ES-I3 (cell line): ENCODE results near the gene HMCES.
A peak's percentile ranks its signal among the peaks of the same experiment; 100 is the strongest.

Source experiments
- H3K36me3 ChIP-seq: 2 replicates; pipeline ENCODE4 v1.6.1; 2013; ENCODE audit warnings: mild to moderate bottlenecking, low read length, control low read depth, moderate library complexity; ENCODE audit not compliant: insufficient read depth
- H3K4me1 ChIP-seq: 2 replicates; pipeline ENCODE4 v1.6.1; 2013; ENCODE audit warnings: mild to moderate bottlenecking, control low read depth, low read length; ENCODE audit not compliant: insufficient read depth
- H3K9ac ChIP-seq: 2 replicates; pipeline ENCODE4 v1.6.1; 2013; ENCODE audit warnings: low read depth, mild to moderate bottlenecking, low read length, moderate library complexity
- H3K9me3 ChIP-seq: 2 replicates; pipeline ENCODE4 v1.6.1; 2013; ENCODE audit warnings: mild to moderate bottlenecking, low read length, moderate library complexity; ENCODE audit not compliant: control insufficient read depth, insufficient read depth

Gene HMCES

GRCh38 chr3:129315223-129315997, 36.7 kb downstream of the HMCES start:
- 0 out of 2 replicates have a peak, but pooled peaks cover under 1% of the 10 kb centered on the region for H3K4me1 ChIP-seq
- H3K9ac ChIP-seq, result peak overlapping the region; percentile 91
- no peaks in the 10 kb centered on the region for H3K9me3 ChIP-seq
- H3K36me3 ChIP-seq, result no peaks in the 10 kb centered on the region

GRCh38 chr3:129315998-129316247, 37.3 kb downstream of the HMCES start:
- Histone ChIP-seq H3K9ac (peak overlapping the region; percentile 90), H3K4me1 (no peaks in the 10 kb centered on the region), H3K36me3 (no peaks in the 10 kb centered on the region), H3K9me3 (no peaks in the 10 kb centered on the region)

- Histone ChIP-seq H3K36me3 (no peaks in the 10 kb centered on the region), H3K4me1 (no peaks in the 10 kb centered on the region), H3K9me3 (no peaks in the 10 kb centered on the region), H3K9ac (peak overlapping the region; percentile 90)
Observed at GRCh38 chr3:129316248-129317013, 37.8 kb downstream of the HMCES start.

GRCh38 chr3:129317014-129317771, 38.5 kb downstream of the HMCES start:
- no peaks in the 10 kb centered on the region for H3K4me1 ChIP-seq
- H3K36me3 ChIP-seq, result no peaks in the 10 kb centered on the region
- peak overlapping the region; percentile 90; the same call in 1 of the 2 replicates for H3K9ac ChIP-seq
- H3K9me3 ChIP-seq, result no peaks in the 10 kb centered on the region

GRCh38 chr3:129317848-129318247, 39.2 kb downstream of the HMCES start:
- H3K36me3 ChIP-seq, result no peaks in the 10 kb centered on the region
- H3K9ac ChIP-seq, result no peak overlapping the region
- H3K9me3 ChIP-seq, result no peaks in the 10 kb centered on the region
- no peaks in the 10 kb centered on the region for H3K4me1 ChIP-seq

- Histone ChIP-seq H3K36me3 (no peaks in the 10 kb centered on the region), H3K4me1 (no peaks in the 10 kb centered on the region), H3K9me3 (no peaks in the 10 kb centered on the region), H3K9ac (no peak overlapping the region)
Observed at GRCh38 chr3:129318921-129319320, 40.3 kb downstream of the HMCES start.

GRCh38 chr3:129320261-129320660, 41.6 kb downstream of the HMCES start:
- no peaks in the 10 kb centered on the region for H3K9me3 ChIP-seq
- no peaks in the 10 kb centered on the region for H3K36me3 ChIP-seq

GRCh38 chr3:129320825-129321487, 42.3 kb downstream of the HMCES start:
- no peak overlapping the region for H3K9ac ChIP-seq
- no peaks in the 10 kb centered on the region for H3K36me3 ChIP-seq
- no peaks in the 10 kb centered on the region for H3K4me1 ChIP-seq
- no peaks in the 10 kb centered on the region for H3K9me3 ChIP-seq

More at GRCh38 chr3:129320261-129320660, 41.6 kb downstream of the HMCES start:
- Histone ChIP-seq H3K9ac (no peak overlapping the region), H3K4me1 (no peaks in the 10 kb centered on the region)

GRCh38 chr3:129321887-129322286, 43.2 kb downstream of the HMCES start:
- no peaks in the 10 kb centered on the region for H3K9me3 ChIP-seq
- no peak overlapping the region for H3K9ac ChIP-seq
- H3K36me3 ChIP-seq, result no peaks in the 10 kb centered on the region

GRCh38 chr3:129323651-129324294, 45.1 kb downstream of the HMCES start:
- no peak overlapping the region for H3K9ac ChIP-seq

More at GRCh38 chr3:129321887-129322286, 43.2 kb downstream of the HMCES start:
- no peaks in the 10 kb centered on the region for H3K4me1 ChIP-seq

GRCh38 chr3:129324855-129325254, 46.2 kb downstream of the HMCES start:
- no peaks in the 10 kb centered on the region for H3K9me3 ChIP-seq

More at GRCh38 chr3:129323651-129324294, 45.1 kb downstream of the HMCES start:
- no peaks in the 10 kb centered on the region for H3K9me3 ChIP-seq
- no peaks in the 10 kb centered on the region for H3K36me3 ChIP-seq
- H3K4me1 ChIP-seq, result no peaks in the 10 kb centered on the region

GRCh38 chr3:129325383-129325782, 46.7 kb downstream of the HMCES start:
- Histone ChIP-seq H3K9me3 (no peaks in the 10 kb centered on the region), H3K9ac (no peak overlapping the region), H3K4me1 (no peaks in the 10 kb centered on the region), H3K36me3 (no peaks in the 10 kb centered on the region)

More at GRCh38 chr3:129324855-129325254, 46.2 kb downstream of the HMCES start:
- no peak overlapping the region for H3K9ac ChIP-seq
- no peaks in the 10 kb centered on the region for H3K4me1 ChIP-seq
- H3K36me3 ChIP-seq, result no peaks in the 10 kb centered on the region

GRCh38 chr3:129326138-129326537, 47.5 kb downstream of the HMCES start:
- H3K9ac ChIP-seq, result no peak overlapping the region
- H3K36me3 ChIP-seq, result no peaks in the 10 kb centered on the region
- H3K4me1 ChIP-seq, result no peaks in the 10 kb centered on the region
- H3K9me3 ChIP-seq, result no peaks in the 10 kb centered on the region

GRCh38 chr3:129326595-129326994, 47.9 kb downstream of the HMCES start:
- Histone ChIP-seq H3K9me3 (no peaks in the 10 kb centered on the region), H3K4me1 (no peaks in the 10 kb centered on the region), H3K36me3 (no peaks in the 10 kb centered on the region), H3K9ac (no peak overlapping the region)
